ENCODE data around the gene OGDHL. TPM values are rescaled to one million over a fixed set of nuclear protein-coding genes. Genes with fewer than 3 reads are reported as not detected.

OGDHL gene
- total and polyA plus RNA-seq, 9 of the 15 experiments (the other 6 are each of a cell fraction or from before 2014, with no cell fraction given), result 0.01 to 1.8 (median 0.91) TPM

DNA sequence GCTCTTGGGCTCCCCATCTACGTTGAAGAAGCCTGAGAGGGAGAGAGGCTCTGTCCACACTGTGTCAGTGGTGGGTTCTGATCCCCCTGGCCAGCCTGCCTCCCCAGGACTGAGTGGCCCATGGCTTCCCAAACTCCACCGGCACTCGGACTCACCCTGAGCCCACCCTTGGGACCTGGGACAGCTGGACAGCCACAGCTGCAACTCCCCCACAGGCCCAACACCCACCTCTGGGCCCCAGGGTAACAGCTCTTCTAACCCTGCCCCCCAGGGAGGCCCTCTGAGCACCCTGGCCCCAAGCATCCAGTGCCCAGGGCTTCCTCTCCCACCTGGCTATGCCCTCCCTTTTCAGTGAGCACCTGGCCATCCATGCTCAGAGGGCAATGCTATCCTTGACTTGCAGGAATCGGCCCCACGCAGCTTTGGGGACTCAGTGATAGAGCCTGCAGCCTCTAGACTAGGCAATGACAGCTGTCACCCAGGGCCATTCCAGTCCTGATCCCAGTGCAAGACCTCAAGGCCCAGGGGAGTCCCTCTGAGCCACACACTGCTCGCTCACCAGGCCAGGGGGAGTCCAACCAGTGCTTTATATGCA, 17.9 kb downstream of the OGDHL start (continued):
- TF ChIP-seq ZFX (CRISPR knock-in tag; IDR thresholded peaks at IDR 0.05) (no peak), ZNF212 (CRISPR knock-in tag; IDR thresholded peaks at IDR 0.05) (no peak)

DNA sequence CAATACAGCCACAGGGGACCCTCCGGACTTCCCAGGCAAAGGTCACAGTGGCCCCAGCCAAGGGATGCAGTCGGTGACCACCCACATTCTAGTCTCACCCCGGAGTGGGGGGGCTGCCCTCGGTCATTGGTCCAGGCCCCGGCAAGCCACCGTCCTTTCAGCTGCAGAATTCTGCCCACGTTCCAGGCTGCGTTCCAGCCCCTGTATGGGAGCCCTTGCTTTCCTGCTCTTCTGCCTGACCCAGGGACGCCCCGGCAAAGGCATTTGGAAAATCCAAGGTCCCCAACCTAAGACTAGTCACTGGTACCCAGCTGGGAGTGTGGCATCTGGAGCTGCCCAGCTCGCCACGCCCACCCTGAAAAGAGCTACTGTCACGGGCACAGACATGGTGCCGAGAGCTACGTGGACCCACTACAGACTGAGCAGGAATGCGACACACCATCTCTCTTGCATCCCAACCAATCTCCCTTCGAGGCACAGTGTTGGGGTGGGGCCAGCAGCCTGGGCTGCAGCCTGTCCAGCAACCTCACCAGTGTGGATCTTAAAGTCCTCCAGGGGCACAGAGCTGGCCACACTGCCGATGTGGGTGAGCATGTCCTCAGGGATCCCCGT, 18.6 kb downstream of the OGDHL start:
- Histone ChIP-seq H3K9me3 (replicated peaks; ENCODE audit: control insufficient read depth, insufficient read depth, low read depth, low read length) (no peaks in the 10 kb centered on the region), H3K9me1 (ENCODE audit: control insufficient read depth, insufficient read depth, low read length) (no peaks in the 10 kb centered on the region), H3K4me1 (replicated peaks in 1 of 2; ENCODE audit: control insufficient read depth in 2 of 2, insufficient read depth in 2 of 2, low read length in 2 of 2) (peaks cover 0 to 7% of the 10 kb centered on the region in 2 experiments; a peak in 1 of 5 replicates), H2AFZ (ENCODE audit: low read depth, low read length) (no peak overlapping the region), H3K27ac (ENCODE audit: extremely low read depth, low read depth, low read length) (no peak overlapping the region), H3K9ac (ENCODE audit: insufficient read depth in 1 of 2, low read depth in 2 of 2, low read length in 2 of 2) (no peak overlapping the region; a peak in 1 of 4 replicates), H3K36me3 (ENCODE audit: control insufficient read depth, insufficient read depth, low read length) (no peaks in the 10 kb centered on the region), H3K79me2 (ENCODE audit: control insufficient read depth, insufficient read depth, low read length) (no peaks in the 10 kb centered on the region), H3K4me2 (ENCODE audit: insufficient read depth, low read length) (no peak overlapping the region), H3K27me3 (ENCODE audit: control insufficient read depth in 2 of 2, insufficient read depth in 2 of 2, low read length in 2 of 2) (peaks cover 5 to 51% of the 10 kb centered on the region in 2 experiments; a peak in 4 of 5 replicates), H3K4me3 (no peak overlapping the region), H4K20me1 (replicated peaks; ENCODE audit: control insufficient read depth, insufficient read depth, low read length) (peaks cover 23% of the 10 kb centered on the region; the same call in 1 of the 2 replicates)
- ChIA-PET CTCF (ENCODE audit: low intra/inter-chr PET ratio) (no interaction called here), POLR2A (no interaction called here)
- TF ChIP-seq NCOR1 (IDR thresholded peaks at IDR 0.05), result no peak
- no peak for TF ChIP-seq HLTF (IDR thresholded peaks at IDR 0.05)
- no peak for TF ChIP-seq ZNF184 (CRISPR knock-in tag; IDR thresholded peaks at IDR 0.05)
- no peak for TF ChIP-seq ZNF764 (CRISPR knock-in tag; IDR thresholded peaks at IDR 0.05; ENCODE audit: low read depth)
- no peak for TF ChIP-seq NR1H2 (CRISPR knock-in tag; IDR thresholded peaks at IDR 0.05)
- no peak for TF ChIP-seq ARID2 (IDR thresholded peaks at IDR 0.05)
- BruUV-seq (replicated peaks), result no TSS peak
- in situ Hi-C loops (cut with MboI) (no loop called here), intact Hi-C loops (cut with micrococcal nuclease) (no loop called here)
- no peak for FAIRE-seq
- ATAC-seq, result no peak
- under 1% methylated on average over 19 of the region's 19 CpGs for WGBS (ENCODE audit: insufficient coverage, low coverage, missing lambda C conversion rate)
- DNase-seq (ENCODE audit: extremely low read depth in 1 of 4, low spot score in 3 of 4), result no peak

Data from K562 (cell line).